ENCODE data around the gene HSD3B2. TPM values are rescaled to one million over a fixed set of nuclear protein-coding genes. Genes with fewer than 3 reads are reported as not detected.
A peak's percentile ranks its signal among the peaks of the same experiment; 100 is the strongest.

Gene HSD3B2
- total and polyA plus RNA-seq, 2 experiments from 2014 or later, result 3.4 to 4.6 TPM

DNA sequence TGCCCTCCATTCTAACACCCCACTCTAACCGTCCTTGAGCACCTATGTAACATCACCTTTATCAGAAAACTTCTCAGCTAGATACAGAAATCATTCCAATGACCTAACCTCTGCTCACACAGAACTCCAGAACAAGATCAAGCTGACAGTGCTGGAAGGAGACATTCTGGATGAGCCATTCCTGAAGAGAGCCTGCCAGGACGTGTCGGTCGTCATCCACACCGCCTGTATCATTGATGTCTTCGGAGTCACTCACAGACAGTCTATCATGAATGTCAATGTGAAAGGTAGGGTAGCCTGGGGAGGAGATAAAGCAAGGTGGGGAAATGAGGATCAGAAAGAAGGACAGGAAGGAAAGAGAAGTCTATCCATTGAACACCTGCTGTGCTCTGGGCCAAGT is 27.8 kb downstream of the HSD3B2 start:
- 68% methylated on average over 6 of the region's 6 CpGs for WGBS (ENCODE audit: low lambda C conversion rate, missing lambda C conversion rate)
- Histone ChIP-seq H3K4me1 (ENCODE audit: insufficient read depth) (peaks cover 37% of the 10 kb centered on the region), H3K79me2 (no peaks in the 10 kb centered on the region), H3K27ac (peak overlapping the region; percentile 90), H3K4me3 (no peak overlapping the region), H3K9me3 (ENCODE audit: low read depth) (no peaks in the 10 kb centered on the region), H4K20me1 (ENCODE audit: insufficient read depth, poor library complexity, severe bottlenecking) (no peaks in the 10 kb centered on the region), H3K36me3 (replicated peaks; ENCODE audit: insufficient read depth, low read depth) (no peaks in the 10 kb centered on the region), H3K27me3 (no peaks in the 10 kb centered on the region), H3K4me2 (peak overlapping the region; percentile 34), H2AFZ (no peak overlapping the region), H3K9me2 (replicated peaks; ENCODE audit: insufficient read depth) (no peaks in the 10 kb centered on the region)
- DNase-seq (ENCODE audit: low spot score), result no peak
- TF ChIP-seq EZH2phosphoT487 (IDR thresholded peaks at IDR 0.05; ENCODE audit: low read depth, severe bottlenecking, unreplicated experiment), result no peak
- no peak for TF ChIP-seq EZH2 (IDR thresholded peaks at IDR 0.05; ENCODE audit: borderline replicate concordance)

DNA sequence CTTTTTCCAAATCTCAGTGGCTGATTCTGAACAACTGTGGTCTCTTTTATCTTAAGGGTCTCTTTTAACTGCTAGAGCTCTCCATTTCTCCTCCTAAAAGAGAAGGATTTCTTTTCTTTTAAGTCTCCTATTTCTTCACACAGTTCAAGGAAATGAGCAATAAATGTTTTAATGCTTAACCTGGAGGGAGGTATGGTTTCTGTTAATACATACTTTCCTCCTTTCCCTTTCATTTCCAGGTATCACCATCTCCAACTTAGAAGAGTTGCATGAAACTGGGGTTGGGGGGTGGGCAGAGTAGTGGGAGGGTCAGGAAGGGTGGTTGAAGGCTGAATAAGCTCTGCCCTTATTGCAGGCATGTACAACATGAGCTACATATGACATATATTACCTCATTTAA is 31.4 kb downstream of the HSD3B2 start:
- H3K79me2 ChIP-seq, result no peaks in the 10 kb centered on the region
- H4K20me1 ChIP-seq (ENCODE audit: insufficient read depth, poor library complexity, severe bottlenecking), result no peaks in the 10 kb centered on the region
- H3K27me3 ChIP-seq, result no peaks in the 10 kb centered on the region
- H3K4me3 ChIP-seq, result no peak overlapping the region
- no peak overlapping the region for H3K4me2 ChIP-seq
- H3K4me1 ChIP-seq (ENCODE audit: insufficient read depth), result peaks cover 17% of the 10 kb centered on the region
- no peaks in the 10 kb centered on the region for H3K36me3 ChIP-seq (replicated peaks; ENCODE audit: insufficient read depth, low read depth)
- DNase-seq (ENCODE audit: low spot score), result no peak
- no peak overlapping the region for H3K27ac ChIP-seq
- TF ChIP-seq EZH2 (IDR thresholded peaks at IDR 0.05; ENCODE audit: borderline replicate concordance), result no peak
- TF ChIP-seq, protein P1, sequence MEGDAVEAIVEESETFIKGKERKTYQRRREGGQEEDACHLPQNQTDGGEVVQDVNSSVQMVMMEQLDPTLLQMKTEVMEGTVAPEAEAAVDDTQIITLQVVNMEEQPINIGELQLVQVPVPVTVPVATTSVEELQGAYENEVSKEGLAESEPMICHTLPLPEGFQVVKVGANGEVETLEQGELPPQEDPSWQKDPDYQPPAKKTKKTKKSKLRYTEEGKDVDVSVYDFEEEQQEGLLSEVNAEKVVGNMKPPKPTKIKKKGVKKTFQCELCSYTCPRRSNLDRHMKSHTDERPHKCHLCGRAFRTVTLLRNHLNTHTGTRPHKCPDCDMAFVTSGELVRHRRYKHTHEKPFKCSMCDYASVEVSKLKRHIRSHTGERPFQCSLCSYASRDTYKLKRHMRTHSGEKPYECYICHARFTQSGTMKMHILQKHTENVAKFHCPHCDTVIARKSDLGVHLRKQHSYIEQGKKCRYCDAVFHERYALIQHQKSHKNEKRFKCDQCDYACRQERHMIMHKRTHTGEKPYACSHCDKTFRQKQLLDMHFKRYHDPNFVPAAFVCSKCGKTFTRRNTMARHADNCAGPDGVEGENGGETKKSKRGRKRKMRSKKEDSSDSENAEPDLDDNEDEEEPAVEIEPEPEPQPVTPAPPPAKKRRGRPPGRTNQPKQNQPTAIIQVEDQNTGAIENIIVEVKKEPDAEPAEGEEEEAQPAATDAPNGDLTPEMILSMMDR (IDR thresholded peaks at IDR 0.05; ENCODE audit: poor library complexity), result no peak
- TF ChIP-seq EZH2phosphoT487 (IDR thresholded peaks at IDR 0.05; ENCODE audit: low read depth, severe bottlenecking, unreplicated experiment), result no peak
- H2AFZ ChIP-seq, result no peak overlapping the region
- no peaks in the 10 kb centered on the region for H3K9me3 ChIP-seq (ENCODE audit: low read depth)
- no peaks in the 10 kb centered on the region for H3K9me2 ChIP-seq (replicated peaks; ENCODE audit: insufficient read depth)

DNA sequence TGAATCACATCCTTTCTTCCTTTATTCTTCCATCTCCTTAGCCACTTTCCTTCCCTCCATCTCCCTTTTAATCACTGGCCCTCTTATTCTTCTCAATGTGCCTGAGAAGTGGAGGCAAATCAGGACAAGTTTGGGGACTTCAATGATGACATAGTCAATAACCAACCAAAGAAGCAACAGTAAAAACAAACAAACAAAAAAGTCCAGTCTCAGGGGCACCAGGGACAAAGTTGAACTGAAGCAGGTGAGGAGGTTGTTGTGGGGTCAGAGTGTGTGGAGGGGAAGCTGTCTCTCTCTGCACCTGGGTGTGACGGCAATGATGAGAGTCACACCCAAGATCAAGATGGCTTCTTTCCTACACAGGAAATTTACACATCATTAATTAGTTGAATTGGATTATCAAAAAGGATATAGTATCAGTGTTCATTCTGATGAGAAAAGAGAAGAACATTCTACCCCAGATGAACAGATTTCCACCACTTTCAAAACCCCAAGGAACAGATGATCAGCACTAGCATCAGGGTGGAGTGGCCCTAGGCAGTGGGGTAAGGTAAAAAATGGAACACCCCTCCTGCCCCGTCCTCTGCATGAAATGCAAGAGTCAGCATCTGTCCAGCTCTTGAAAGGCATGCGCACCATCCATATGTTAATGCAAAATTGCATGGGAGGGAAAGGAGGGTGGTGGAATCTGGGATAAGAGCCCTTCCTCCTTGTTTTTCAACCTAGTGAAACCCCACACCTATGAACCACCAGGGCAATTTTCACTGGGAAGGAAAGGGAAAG is 32.6 kb downstream of the HSD3B2 start:
- no peaks in the 10 kb centered on the region for H3K9me2 ChIP-seq (replicated peaks; ENCODE audit: insufficient read depth)
- TF ChIP-seq, protein P1 (IDR thresholded peaks at IDR 0.05; ENCODE audit: poor library complexity), result no peak
- TF ChIP-seq EZH2phosphoT487 (IDR thresholded peaks at IDR 0.05; ENCODE audit: low read depth, severe bottlenecking, unreplicated experiment) (no peak), EZH2 (IDR thresholded peaks at IDR 0.05; ENCODE audit: borderline replicate concordance) (no peak)

DNA sequence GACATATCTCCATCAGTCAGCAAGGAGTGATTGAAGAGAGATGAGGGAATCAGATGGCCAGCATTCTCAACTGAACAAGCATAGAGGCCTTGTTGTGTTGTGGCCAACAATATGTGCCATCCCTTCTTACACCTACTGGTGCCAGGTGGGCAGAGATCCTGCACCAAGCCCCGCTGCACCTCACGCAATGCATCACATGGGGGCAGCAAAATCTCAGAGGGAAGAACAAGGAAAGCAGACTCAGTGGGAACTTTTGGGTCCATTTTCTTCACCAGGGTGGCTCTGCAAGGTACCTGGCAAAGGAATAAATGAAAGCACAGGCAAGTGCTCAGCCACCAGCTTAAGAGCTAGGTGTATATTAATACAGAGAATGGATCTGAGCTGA is 33.2 kb downstream of the HSD3B2 start:
- no peak overlapping the region for H3K4me3 ChIP-seq
- H3K27me3 ChIP-seq, result no peaks in the 10 kb centered on the region
- H2AFZ ChIP-seq, result no peak overlapping the region
- H3K9me3 ChIP-seq (ENCODE audit: low read depth), result no peaks in the 10 kb centered on the region
- no peak for DNase-seq (ENCODE audit: low spot score)
- H3K79me2 ChIP-seq, result no peaks in the 10 kb centered on the region
- H3K4me1 ChIP-seq (ENCODE audit: insufficient read depth), result peaks cover 14% of the 10 kb centered on the region
- H3K36me3 ChIP-seq (replicated peaks; ENCODE audit: insufficient read depth, low read depth), result no peaks in the 10 kb centered on the region
- H3K27ac ChIP-seq, result no peak overlapping the region
- no peak overlapping the region for H3K4me2 ChIP-seq
- TF ChIP-seq, protein P1 (IDR thresholded peaks at IDR 0.05; ENCODE audit: poor library complexity), result no peak
- TF ChIP-seq EZH2phosphoT487 (IDR thresholded peaks at IDR 0.05; ENCODE audit: low read depth, severe bottlenecking, unreplicated experiment) (no peak), EZH2 (IDR thresholded peaks at IDR 0.05; ENCODE audit: borderline replicate concordance) (no peak)
- 81% methylated on average over 2 of the region's 2 CpGs for WGBS (ENCODE audit: low lambda C conversion rate, missing lambda C conversion rate)
- H4K20me1 ChIP-seq (ENCODE audit: insufficient read depth, poor library complexity, severe bottlenecking), result no peaks in the 10 kb centered on the region
- H3K9me2 ChIP-seq (replicated peaks; ENCODE audit: insufficient read depth), result no peaks in the 10 kb centered on the region

More for the DNA sequence above, 32.6 kb downstream of the HSD3B2 start:
- 92% methylated on average over 3 of the region's 3 CpGs for WGBS (ENCODE audit: low lambda C conversion rate, missing lambda C conversion rate)
- no peak overlapping the region for H2AFZ ChIP-seq
- no peaks in the 10 kb centered on the region for H3K9me3 ChIP-seq (ENCODE audit: low read depth)
- no peaks in the 10 kb centered on the region for H4K20me1 ChIP-seq (ENCODE audit: insufficient read depth, poor library complexity, severe bottlenecking)
- no peaks in the 10 kb centered on the region for H3K79me2 ChIP-seq
- no peaks in the 10 kb centered on the region for H3K36me3 ChIP-seq (replicated peaks; ENCODE audit: insufficient read depth, low read depth)
- H3K27ac ChIP-seq, result no peak overlapping the region
- no peak overlapping the region for H3K4me3 ChIP-seq
- no peaks in the 10 kb centered on the region for H3K27me3 ChIP-seq
- peaks cover 18% of the 10 kb centered on the region for H3K4me1 ChIP-seq (ENCODE audit: insufficient read depth)
- no peak overlapping the region for H3K4me2 ChIP-seq
- no peak for DNase-seq (ENCODE audit: low spot score)

Data from hepatocyte (in vitro differentiated cells).